NT2/D1 (cell line): ENCODE measurements around the gene DOCK6.

ENCODE experiments used
- SUZ12 ChIP-seq: IDR thresholded peaks from 2 replicates; pipeline ENCODE4 v1.6.1; 2011; ENCODE audit not compliant: insufficient read length, insufficient read depth; ENCODE audit errors: extremely low read depth
- ZNF274 ChIP-seq: IDR thresholded peaks from 2 replicates; pipeline ENCODE4 v1.6.1; 2011; ENCODE audit warnings: mild to moderate bottlenecking, low read depth, low read length

DNA sequence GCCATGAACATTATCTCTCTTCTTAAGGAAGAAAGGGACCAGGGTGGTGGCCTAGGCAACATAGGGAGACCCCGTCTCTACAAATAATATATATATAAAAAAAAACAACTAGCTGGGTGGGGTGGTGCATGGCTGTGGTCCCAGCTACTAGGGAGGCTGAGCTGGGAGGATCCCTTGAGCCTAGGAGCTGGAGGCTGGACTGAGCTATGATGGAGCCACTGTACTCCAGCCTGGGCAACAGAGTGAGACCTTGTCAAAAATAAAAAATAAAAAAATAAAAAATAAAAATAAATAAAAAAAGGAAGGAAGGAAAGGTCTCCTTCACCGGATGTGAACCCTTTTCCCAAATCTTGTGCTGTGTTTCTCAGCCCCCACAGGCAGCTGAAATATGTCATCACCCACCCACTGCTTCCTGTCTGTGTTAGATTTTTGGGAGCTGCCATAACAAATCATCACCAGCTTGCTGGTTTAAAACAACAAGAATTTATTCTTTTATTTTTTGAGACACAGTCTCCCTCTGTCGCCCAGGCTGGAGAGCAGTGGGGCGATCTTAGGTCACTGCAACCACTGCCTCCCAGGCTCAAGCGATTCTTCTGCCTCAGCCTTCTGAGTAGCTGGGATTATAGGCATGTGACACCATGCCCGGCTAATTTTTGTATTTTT is 24.1 kb upstream of the DOCK6 start:
- TF ChIP-seq SUZ12: no peak
- no peak for TF ChIP-seq ZNF274
